GM21526 (cell line): ENCODE results near the gene SPEG.

ENCODE experiments used
- ATAC-seq: cut with Tn5 transposase; IDR thresholded peaks from one replicate; pipeline ENCODE4 v1.9.1; 2021; ENCODE audit warnings: moderate library complexity; ENCODE audit not compliant: unreplicated experiment, low FRiP score

Gene SPEG

DNA sequence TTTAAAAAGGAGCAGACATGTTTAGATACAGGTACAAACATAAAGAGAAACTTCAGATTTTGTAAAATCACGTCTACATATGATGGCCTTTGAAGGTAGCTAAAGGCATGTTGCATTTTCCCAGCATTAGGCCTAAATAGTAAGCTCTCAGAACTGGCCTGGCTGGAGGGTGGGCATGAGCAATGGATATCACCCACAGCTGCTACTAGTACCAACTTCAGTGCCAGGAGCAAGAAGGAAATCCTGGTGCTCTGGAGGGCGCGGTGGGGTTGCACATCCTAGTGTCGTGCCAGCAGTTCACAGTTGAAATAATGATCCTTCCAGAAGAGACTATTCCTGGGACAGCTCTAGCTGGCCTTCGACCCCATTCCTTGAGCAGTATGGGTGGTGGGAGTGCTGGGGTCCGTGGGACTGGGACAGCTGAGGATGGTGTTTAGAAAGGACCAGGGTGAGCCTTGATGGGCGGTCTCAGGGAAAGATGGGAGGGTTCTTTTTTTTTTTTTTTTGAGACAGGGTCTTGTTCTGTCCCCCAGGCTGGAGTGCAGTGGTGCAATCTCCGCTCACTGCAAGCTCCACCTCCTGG is 11.6 kb upstream of the SPEG start:
- ATAC-seq: no peak

DNA sequence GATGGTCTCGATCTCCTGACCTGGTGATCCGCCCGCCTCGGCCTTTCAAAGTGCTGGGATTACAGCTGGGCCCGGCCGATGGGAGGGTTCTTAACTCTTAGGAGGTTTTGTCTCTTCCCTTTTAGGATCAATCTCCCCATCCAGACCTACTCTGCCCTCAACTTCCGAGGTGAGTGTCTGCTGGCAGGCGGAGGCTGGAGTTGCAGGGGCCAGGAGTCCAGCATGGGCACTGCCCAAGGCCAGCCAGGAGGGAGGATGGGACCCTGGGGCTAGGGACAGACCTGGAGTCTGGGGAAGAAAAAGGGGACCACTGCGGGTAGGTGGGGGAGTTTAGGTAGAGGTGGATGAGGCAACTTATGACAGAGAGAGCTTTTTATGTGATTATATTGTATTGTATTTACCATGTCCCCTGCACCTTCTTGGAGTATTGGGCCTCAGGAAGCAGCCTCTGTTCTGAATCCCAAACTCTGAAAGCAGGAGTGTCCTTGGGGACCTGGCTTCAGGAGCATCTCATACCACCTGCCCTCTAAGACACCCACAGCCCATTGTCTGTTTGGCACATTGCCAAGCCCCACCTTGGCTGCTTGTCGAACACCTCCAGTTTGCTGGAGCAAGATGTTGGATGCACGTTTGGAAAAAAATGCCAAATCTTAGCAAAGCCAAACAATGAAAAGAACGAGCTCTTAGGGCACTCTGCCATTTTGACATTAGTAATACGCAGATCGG is 10.8 kb upstream of the SPEG start:
- ATAC-seq: no peak

DNA sequence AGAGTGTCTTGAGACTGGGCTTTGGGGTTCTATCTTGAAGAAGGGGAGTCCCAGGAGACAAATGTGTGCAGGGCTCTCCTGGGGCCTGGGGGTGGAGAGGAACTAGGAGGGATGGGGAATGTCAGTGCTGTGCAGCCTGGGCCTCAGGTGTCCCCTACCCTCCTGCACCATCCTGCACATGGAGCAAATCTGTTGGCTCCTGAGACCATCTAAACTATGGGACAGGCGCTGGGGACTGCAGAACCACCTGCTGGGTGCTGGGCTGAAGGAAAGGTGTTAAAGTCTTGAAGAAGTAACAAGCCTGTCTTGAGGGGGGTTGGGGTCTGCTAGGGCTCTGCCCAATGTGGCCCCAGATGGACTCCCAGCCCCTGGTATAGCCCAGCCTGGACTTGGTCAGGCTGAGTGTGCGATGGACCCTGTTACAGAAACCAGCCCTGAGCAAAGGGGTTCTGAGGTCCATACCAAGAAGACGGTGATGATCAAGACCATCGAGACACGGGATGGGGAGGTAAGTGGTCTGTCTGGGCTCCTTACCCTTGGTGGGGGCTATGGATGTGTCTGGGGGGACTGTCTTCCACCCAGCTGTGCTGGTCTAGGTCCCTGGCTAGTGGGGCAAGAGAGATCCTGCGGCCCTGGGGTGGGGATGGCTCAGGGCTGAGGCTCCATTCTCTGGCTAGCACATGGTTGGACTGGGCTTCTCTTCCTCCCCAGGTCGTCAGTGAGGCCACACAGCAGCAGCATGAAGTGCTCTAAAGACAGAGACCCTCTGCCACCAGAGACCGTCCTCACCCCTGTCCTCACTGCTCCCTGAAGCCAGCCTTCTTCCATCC is 9.2 kb upstream of the SPEG start:
- ATAC-seq: no peak

DNA sequence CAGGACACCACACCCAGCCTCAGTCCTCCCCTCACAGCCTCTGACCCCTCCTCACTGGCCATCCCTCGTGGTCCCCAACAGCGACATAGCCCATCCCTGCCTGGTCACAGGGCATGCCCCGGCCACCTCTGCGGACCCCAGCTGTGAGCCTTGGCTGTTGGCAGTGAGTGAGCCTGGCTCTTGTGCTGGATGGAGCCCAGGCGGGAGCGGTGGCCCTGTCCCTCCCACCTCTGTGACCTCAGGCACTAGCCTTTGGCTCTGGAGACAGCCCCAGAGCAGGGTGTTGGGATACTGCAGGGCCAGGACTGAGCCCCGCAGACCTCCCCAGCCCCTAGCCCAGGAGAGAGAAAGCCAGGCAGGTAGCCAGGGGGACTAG is 8.6 kb upstream of the SPEG start:
- no peak for ATAC-seq

DNA sequence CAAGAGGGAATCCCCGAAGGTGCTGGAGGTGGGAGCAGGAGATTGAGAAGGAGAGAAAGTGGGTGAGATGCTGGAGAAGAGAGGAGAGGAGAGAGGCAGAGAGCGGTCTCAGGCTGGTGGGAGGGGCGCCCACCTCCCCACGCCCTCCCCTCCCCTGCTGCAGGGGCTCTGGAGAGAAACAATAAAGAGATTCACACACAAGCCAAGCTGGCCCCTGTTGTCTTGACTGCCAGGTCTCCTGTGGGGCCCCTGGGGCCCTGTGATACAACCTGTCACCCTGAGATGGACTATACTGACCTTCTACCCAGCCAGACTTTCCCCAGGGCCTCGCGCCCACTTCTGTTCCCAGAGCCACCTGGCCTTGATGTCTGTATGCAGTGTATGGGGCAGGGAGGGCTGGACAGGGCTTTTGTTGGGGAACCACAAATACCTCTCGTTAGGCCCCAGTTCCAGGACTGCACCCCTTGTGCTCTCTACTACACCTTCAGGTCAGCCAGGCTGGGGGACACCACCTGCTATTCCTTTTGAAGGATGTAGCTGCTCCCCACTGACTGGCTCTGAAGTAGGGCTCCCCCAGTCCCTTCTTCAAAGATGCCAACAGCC is 8.0 kb upstream of the SPEG start:
- no peak for ATAC-seq

DNA sequence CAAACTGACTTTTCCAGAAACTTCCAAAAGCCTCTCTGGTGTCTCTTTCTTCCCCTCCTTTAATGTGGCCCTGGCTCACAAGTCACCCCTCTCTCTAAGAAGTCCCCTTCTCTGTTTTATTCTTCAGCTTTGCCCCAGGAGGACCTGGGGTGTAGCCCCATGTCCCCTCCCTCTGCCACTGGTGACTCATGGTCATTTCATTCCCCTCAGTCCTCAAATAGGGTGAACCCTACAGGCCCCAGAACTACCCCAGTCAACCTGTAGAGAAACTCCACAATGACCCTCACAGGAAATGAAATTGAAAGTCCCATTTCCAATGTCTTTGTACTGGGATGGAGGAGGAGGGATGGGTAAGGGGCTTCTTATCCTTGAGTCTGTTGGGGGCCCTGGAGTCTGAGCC is 6.2 kb upstream of the SPEG start:
- no peak for ATAC-seq

DNA sequence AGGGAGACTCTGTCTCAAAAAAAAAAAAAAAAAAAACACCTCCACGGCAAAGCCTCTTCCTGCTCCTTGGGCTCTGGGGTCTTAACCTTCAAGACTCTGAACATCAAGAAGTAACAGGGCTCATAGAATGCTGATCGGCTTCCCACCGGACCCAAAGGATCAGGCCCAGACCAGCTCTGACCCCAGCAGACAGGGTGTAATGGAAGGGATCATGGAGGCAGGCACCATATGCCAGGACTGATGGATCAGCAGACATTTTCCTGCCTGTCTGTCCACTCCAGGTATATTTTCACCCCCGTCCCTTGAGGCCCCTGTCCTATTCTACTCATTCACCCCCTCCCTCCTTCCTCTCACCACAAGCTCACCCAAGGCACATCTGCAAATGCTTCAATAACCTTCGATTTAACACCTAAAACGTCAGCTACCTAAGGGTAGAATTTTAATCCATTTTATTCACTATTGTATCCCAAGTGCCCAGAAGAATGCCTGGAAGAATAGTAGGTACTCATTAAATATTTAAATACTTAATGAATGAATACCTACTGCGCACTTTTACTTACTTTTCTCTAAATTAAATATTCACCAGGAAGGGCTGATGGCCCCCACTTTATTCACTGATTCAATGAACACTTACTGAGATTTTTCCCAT is 4.6 kb upstream of the SPEG start:
- ATAC-seq: no peak

DNA sequence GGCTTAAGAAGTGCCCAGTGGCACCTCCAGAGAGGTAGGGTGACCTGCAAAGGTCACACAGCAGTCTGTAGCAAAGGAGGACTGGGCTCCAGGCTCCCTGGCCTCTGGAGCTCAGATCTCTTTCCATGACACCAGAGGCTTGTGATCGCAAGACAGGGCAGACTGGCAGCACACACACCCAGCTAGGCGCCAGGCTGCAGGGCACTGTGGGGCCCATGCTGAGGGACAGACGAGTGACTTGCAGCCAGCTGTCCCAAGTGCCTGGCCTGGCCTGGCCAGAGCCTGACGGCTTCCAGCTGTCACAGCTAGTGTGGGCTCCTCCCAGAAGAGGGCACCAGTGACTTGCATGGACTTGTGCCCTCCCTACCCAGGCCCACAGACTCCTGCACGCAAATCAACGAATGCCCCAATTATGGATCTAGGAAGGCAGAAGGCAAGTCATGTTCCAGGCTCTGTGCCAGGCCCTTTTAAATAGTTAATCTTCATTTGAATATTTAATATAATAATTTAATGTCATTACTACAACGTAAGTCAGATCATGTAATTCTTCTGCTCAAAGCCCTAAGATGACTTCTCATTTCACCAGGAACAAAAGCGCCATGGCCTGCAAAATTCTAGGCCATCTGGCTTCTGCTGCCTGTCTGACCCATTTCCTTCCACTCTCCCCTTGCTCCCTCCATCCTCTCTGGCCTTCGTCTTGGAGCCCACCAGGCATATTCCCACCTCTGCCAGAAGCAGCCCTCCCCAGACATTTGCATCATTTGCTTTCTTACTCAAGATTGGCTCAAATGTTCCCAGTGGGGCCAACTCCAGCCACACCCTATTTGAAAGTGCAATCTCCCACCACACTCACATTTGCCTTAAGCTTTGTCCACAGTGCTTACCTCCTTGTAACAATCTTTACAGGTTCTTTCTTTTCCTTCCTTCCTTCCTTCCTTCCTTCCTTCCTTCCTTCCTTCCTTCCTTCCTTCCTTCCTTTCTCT is 3.7 kb upstream of the SPEG start:
- no peak for ATAC-seq

DNA sequence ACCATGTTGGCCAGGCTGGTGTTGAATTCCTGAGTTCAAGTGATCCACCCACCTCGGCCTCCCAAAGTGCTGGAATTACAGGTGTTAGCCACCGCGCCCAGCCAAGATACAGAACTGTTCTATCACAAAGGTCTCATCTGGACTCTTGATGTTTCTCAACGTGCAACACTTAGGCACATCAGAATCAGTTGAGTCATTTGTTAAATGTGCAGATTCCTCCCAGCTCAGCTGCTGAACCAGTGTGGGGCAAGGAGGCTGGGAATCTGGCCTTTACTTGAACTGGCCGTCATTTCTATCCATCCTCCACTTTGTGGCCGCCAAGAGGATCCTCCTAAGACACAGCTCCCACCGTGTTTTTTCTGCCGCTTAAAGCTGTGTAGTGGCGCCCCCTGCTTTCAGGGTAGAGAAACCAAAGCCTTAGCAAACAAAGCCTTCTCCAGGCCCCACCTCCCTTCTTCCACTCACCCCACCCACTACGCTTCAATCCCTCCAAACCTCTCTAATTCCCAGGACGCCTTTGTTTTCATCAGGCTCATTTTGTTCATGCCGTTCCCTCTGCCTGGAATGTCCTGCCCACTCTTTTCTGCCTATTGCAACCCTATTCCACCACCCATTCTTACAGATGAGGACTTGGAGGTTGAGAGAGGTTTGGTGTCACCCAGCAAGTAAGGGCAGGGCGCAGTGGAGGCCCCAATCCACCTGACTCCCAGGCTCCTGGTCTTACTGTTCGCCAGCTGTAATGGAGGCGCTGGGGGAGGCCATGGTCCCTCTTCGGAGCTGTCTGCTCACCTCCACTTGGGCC is 776 bp upstream of the SPEG start:
- no peak for ATAC-seq

DNA sequence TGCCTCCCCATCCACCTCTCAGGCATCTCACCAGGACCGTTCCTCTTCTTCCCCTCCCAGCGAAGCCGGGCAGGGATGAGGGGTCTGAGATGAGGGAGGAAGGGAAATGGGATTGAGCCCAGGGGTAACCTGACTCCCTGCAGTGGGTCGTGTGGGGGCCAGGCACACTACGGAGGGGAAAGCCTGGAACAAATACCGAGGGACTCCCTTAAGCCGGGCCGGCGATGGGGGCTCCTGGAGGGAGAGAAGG is 250 bp upstream of the SPEG start:
- ATAC-seq: no peak

DNA sequence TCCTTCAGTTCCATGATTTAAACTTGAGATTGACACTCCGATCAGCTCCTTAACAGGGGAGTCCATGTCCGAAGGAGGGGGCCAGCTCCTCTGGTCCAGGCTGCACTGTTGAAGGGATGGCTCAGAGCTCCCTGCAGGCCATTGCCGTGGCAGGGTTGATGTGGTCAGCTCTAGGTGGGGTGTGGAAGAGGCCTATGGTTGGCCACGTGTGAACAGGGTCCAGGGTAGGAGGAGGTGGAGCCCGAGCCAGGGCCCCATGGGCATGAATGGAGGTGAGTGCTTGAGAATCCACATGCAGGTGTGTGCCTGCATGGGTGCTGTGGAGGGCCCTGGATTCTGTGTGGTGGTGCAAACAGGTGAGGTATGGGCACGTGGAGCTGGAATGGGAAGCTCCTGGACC is 1.1 kb downstream of the SPEG start:
- ATAC-seq: no peak

DNA sequence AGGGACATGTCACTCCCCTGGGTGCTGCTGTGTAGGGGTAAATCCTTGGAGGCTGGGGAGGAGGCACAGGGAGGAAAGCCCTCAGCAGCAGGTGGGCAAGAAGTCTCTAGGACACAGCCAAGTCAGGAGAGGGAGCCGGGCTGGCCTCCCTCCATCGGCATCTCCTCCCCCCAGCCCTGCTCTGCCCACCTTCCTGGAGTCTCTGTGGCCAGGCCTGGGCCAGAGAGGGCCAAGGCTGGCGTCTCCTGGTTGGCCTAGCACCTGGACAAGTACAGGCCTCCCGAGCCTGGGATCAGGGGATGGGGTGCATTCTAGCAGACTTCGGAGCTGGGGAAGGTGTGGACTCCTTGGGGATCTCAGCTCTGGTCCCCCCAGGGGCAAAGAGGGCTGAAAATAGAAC is 1.8 kb downstream of the SPEG start:
- ATAC-seq: no peak

DNA sequence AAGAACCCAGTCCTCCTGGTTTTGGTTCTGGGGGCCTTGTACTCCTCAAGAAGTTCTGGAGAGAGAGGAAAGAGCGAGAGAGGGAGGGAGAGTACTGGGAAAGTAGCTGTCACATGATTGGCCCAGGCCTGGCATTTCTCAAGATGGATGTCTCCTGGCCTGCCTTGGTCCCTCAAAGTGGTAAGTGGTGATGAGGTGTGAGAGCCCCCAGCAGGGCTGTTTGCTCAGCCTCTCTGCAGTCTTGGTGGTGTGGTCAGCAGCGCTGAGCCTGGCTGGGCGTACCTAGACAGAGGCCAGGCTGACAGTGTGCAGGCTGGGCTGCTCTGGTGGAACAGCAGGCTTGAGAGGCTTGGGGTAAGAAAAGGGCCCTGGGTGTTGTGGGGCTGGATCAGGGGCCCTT is 2.5 kb downstream of the SPEG start:
- no peak for ATAC-seq

DNA sequence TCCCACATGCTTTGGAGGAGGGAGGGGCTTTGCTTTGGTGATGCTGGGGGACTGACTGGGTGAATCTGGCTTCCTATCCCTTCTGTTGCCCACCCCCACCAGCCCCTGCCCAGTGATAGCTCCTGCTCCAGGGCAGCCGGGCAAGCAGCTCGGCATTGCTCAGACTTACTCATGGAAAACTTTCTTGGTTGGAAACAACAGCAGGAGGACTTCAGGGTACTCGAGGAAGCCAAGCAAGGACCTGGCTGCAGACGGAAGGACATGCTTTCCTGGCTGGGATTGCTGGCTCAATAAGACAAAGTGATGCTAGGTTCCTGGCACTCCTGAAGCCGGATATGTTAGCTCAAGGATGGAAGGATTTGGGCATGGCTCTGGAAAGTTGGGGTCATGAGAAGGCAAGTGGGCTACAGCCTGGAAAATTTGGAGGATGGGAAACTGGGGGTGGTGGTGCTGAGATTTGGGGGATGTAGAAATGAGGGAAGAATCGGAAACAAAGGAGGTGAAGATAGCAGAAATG is 3.1 kb downstream of the SPEG start:
- no peak for ATAC-seq

DNA sequence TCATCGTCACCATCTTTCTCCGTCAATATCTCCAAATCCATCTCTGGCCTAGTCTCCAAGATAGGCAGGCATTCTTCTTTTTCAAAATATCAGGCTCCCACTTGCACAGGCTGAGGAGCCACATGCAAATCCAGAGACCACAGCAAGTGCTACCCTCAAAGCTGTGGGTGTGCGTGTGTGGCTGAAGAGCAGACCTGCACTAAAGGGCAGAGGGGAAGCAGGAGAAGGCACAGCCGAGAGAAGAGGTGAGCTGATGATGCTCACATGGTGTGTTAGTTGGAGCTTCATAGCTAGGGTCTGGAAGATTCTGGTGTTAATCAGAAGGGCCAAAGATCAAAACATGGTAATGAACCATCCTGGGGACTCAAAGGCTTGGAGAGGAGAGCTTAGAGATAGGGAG is 3.8 kb downstream of the SPEG start:
- ATAC-seq: no peak

DNA sequence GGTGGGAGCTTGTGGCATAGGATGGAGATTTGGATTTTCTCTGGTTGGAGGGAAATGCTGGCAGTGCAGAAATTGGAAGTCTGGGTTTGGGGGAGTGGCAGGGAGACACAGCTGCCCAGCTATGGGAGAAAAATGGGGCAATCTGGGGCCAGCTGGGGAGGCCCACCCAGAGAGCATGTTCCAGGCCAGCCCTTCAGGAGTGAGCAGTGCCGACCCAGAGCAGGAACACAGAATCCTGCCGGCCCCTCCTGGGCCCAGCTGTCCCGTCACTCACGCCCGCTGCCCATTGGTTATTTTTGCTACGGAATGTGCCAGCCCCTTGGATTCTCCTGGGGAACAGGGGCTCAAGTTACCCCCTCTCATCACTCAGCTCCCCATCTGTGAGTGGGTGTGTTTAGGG is 4.9 kb downstream of the SPEG start:
- no peak for ATAC-seq

DNA sequence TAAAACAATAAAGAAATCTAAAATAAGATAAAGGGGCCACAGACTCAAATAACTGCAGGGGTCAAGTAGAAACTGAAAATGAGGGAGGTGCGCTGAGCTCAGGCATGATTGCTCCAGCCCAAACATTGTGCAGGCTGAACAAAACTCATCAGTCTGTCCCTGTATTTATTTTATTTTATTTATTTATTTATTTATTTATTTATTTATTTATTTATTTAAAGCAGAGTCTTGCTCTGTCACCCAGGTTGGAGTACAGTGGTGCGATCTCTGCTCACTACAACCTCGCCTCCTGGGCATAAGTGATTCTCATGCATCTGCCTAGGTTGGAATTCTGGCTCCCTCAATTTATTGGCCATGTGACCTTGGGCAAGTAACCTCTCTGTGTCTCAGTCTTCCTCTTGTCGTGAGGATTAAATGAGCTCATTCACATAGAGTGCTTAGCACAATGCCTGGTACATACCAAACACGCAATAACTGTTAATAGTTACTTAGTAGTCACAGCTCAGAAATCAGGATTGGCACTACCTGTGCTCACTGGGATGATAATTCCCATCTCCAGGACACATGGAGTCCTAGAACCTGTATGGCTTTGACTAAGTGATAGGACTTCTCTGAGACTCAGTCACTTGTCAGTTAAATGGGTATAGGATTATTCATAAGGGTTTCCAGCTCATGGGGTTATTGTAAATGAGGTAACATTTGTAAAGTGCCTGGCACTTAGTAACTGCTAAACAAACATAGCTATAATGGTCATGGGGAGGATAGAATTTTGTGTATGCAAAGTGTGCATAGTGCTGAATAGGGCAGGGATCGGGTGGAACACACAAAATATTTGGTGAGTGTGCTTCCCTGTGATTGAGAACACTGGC is 6.0 kb downstream of the SPEG start:
- no peak for ATAC-seq
